ENCODE data around the gene ZNF670.
"Not testable (repeated sequence)": the region's sequence is repeated elsewhere in the genome, so short reads cannot be mapped to it uniquely, and the experiment has no call there.

ZNF670 gene

GRCh38 chr1:247060771-247061170 lies 17.8 kb downstream of the ZNF670 start:
- Mint-ChIP-seq H3K9me3 (peaks cover 14% of the 10 kb centered on the region), H3K4me1 (peaks cover 12% of the 10 kb centered on the region), H3K36me3 (ENCODE audit: insufficient read depth) (no peaks in the 10 kb centered on the region), H3K27ac (ENCODE audit: low read depth) (no peak overlapping the region), H3K27me3 (no peaks in the 10 kb centered on the region), H3K4me3 (no peak overlapping the region)
- ATAC-seq (replicated peaks; ENCODE audit: extremely low read depth, poor library complexity, severe bottlenecking) (no peak), DNase-seq (ENCODE audit: low spot score in 2 of 2) (no peak)

- ATAC-seq (replicated peaks; ENCODE audit: extremely low read depth, poor library complexity, severe bottlenecking), result no peak
- peaks cover 14% of the 10 kb centered on the region for H3K4me1 Mint-ChIP-seq
- H3K27ac Mint-ChIP-seq (ENCODE audit: low read depth), result no peak overlapping the region
- no peak overlapping the region for H3K4me3 Mint-ChIP-seq
- H3K9me3 Mint-ChIP-seq, result peaks cover 25% of the 10 kb centered on the region
- no peak for DNase-seq (ENCODE audit: low spot score in 2 of 2)
- no peaks in the 10 kb centered on the region for H3K27me3 Mint-ChIP-seq
- H3K36me3 Mint-ChIP-seq (ENCODE audit: insufficient read depth), result no peaks in the 10 kb centered on the region
Observed at GRCh38 chr1:247056071-247056470, 22.5 kb downstream of the ZNF670 start.

GRCh38 chr1:247054992-247055415 lies 23.6 kb downstream of the ZNF670 start:
- no peak for DNase-seq (ENCODE audit: low spot score in 2 of 2)
- Mint-ChIP-seq H3K9me3 (peaks cover 25% of the 10 kb centered on the region), H3K27me3 (no peaks in the 10 kb centered on the region), H3K27ac (ENCODE audit: low read depth) (no peak overlapping the region), H3K4me1 (peaks cover 14% of the 10 kb centered on the region), H3K4me3 (no peak overlapping the region), H3K36me3 (ENCODE audit: insufficient read depth) (no peaks in the 10 kb centered on the region)
- ATAC-seq (replicated peaks; ENCODE audit: extremely low read depth, poor library complexity, severe bottlenecking), result no peak

- DNase-seq (ENCODE audit: low spot score in 2 of 2) (no peak), ATAC-seq (replicated peaks; ENCODE audit: extremely low read depth, poor library complexity, severe bottlenecking) (no peak)
- Mint-ChIP-seq H3K4me3 (no peak overlapping the region), H3K27ac (ENCODE audit: low read depth) (no peak overlapping the region), H3K4me1 (no peaks in the 10 kb centered on the region), H3K36me3 (ENCODE audit: insufficient read depth) (peaks cover 2% of the 10 kb centered on the region), H3K27me3 (no peaks in the 10 kb centered on the region), H3K9me3 (peaks cover 31% of the 10 kb centered on the region)
Observed at GRCh38 chr1:247047702-247048101, 30.9 kb downstream of the ZNF670 start.

- DNase-seq (ENCODE audit: low spot score in 2 of 2), result no peak
- Mint-ChIP-seq H3K27ac (ENCODE audit: low read depth) (no peak overlapping the region), H3K27me3 (no peaks in the 10 kb centered on the region), H3K9me3 (peaks cover 34% of the 10 kb centered on the region), H3K4me1 (no peaks in the 10 kb centered on the region), H3K4me3 (no peak overlapping the region), H3K36me3 (ENCODE audit: insufficient read depth) (peaks cover 2% of the 10 kb centered on the region)
- ATAC-seq (replicated peaks; ENCODE audit: extremely low read depth, poor library complexity, severe bottlenecking), result no peak
Observed at GRCh38 chr1:247047260-247047659, 31.4 kb downstream of the ZNF670 start.

GRCh38 chr1:247043406-247043805 lies 35.2 kb downstream of the ZNF670 start:
- H3K27ac Mint-ChIP-seq (ENCODE audit: low read depth), result no peak overlapping the region

GRCh38 chr1:247037511-247038320 lies 40.9 kb downstream of the ZNF670 start:
- DNase-seq (ENCODE audit: low spot score in 2 of 2) (no peak), ATAC-seq (replicated peaks; ENCODE audit: extremely low read depth, poor library complexity, severe bottlenecking) (no peak)
- Mint-ChIP-seq H3K9me3 (peaks cover 20% of the 10 kb centered on the region), H3K27me3 (no peaks in the 10 kb centered on the region), H3K27ac (ENCODE audit: low read depth) (no peak overlapping the region), H3K4me3 (no peak overlapping the region), H3K36me3 (ENCODE audit: insufficient read depth) (peaks cover 8% of the 10 kb centered on the region), H3K4me1 (no peaks in the 10 kb centered on the region)

More at GRCh38 chr1:247043406-247043805, 35.2 kb downstream of the ZNF670 start:
- no peaks in the 10 kb centered on the region for H3K27me3 Mint-ChIP-seq
- DNase-seq (ENCODE audit: low spot score in 2 of 2) (no peak), ATAC-seq (replicated peaks; ENCODE audit: extremely low read depth, poor library complexity, severe bottlenecking) (no peak)
- peaks cover 4% of the 10 kb centered on the region for H3K36me3 Mint-ChIP-seq (ENCODE audit: insufficient read depth)
- H3K4me3 Mint-ChIP-seq, result no peak overlapping the region
- peaks cover 24% of the 10 kb centered on the region for H3K9me3 Mint-ChIP-seq
- no peaks in the 10 kb centered on the region for H3K4me1 Mint-ChIP-seq

GRCh38 chr1:247032306-247032705 lies 46.3 kb downstream of the ZNF670 start:
- H3K36me3 Mint-ChIP-seq (ENCODE audit: insufficient read depth); H3K4me1 Mint-ChIP-seq; DNase-seq (ENCODE audit: low spot score in 2 of 2); H3K27ac Mint-ChIP-seq (ENCODE audit: low read depth); H3K4me3 Mint-ChIP-seq; ATAC-seq (replicated peaks; ENCODE audit: extremely low read depth, poor library complexity, severe bottlenecking); H3K27me3 Mint-ChIP-seq: not testable (repeated sequence)
- peaks cover 19% of the 10 kb centered on the region for H3K9me3 Mint-ChIP-seq

Measured in central memory CD8-positive, alpha-beta T cell (primary cell).